ENCODE measurements around the gene XPO6. TPM values are rescaled to one million over a fixed set of nuclear protein-coding genes. Genes with fewer than 3 reads are reported as not detected.

Gene XPO6
- total RNA-seq, 3 donors from 2014 or later: 97.6 to 138 (median 114) TPM

GRCh38 chr16:28207399-28207798 lies 4.4 kb downstream of the XPO6 start:
- Histone ChIP-seq H3K4me1 (ENCODE audit: low read depth) (peaks cover 16% of the 10 kb centered on the region), H3K9me3 (no peaks in the 10 kb centered on the region), H3K36me3 (ENCODE audit: low read depth) (peaks cover 4% of the 10 kb centered on the region), H3K4me3 (no peak overlapping the region)
- DNase-seq (no peak), ATAC-seq (no peak)
- no peak for TF ChIP-seq CTCF (IDR thresholded peaks at IDR 0.05)
- intact Hi-C loops (cut with DNase I, micrococcal nuclease): no loop called here

GRCh38 chr16:28205974-28206373 lies 5.8 kb downstream of the XPO6 start:
- no peaks in the 10 kb centered on the region for H3K36me3 ChIP-seq (ENCODE audit: low read depth)

GRCh38 chr16:28205117-28205899 lies 6.5 kb downstream of the XPO6 start:
- no peak overlapping the region for H3K4me3 ChIP-seq
- no peaks in the 10 kb centered on the region for H3K36me3 ChIP-seq (ENCODE audit: low read depth)
- H3K4me1 ChIP-seq (ENCODE audit: low read depth): peaks cover 10% of the 10 kb centered on the region
- intact Hi-C loops (cut with DNase I, micrococcal nuclease): no loop called here
- no peak for TF ChIP-seq CTCF (IDR thresholded peaks at IDR 0.05)
- H3K9me3 ChIP-seq: no peaks in the 10 kb centered on the region
- DNase-seq: no peak
- peak; percentile 32 for ATAC-seq

More at GRCh38 chr16:28205974-28206373, 5.8 kb downstream of the XPO6 start:
- DNase-seq (peak in 1 of 3 donors; percentile 20), ATAC-seq (peak; percentile 72)
- intact Hi-C loops (cut with DNase I, micrococcal nuclease): no loop called here
- H3K4me1 ChIP-seq (ENCODE audit: low read depth): peaks cover 16% of the 10 kb centered on the region
- no peaks in the 10 kb centered on the region for H3K9me3 ChIP-seq
- H3K4me3 ChIP-seq: no peak overlapping the region
- no peak for TF ChIP-seq CTCF (IDR thresholded peaks at IDR 0.05)

GRCh38 chr16:28204622-28205021 lies 7.1 kb downstream of the XPO6 start:
- DNase-seq (no peak), ATAC-seq (no peak)
- Histone ChIP-seq H3K4me3 (no peak overlapping the region), H3K36me3 (ENCODE audit: low read depth) (no peaks in the 10 kb centered on the region), H3K4me1 (ENCODE audit: low read depth) (peaks cover 5% of the 10 kb centered on the region), H3K9me3 (no peaks in the 10 kb centered on the region)
- no peak for TF ChIP-seq CTCF (IDR thresholded peaks at IDR 0.05)
- intact Hi-C loops (cut with DNase I, micrococcal nuclease): no loop called here

- Histone ChIP-seq H3K4me3 (no peak overlapping the region), H3K9me3 (no peaks in the 10 kb centered on the region), H3K4me1 (ENCODE audit: low read depth) (peaks cover 2% of the 10 kb centered on the region), H3K36me3 (ENCODE audit: low read depth) (no peaks in the 10 kb centered on the region)
- intact Hi-C loops (cut with DNase I, micrococcal nuclease): no loop called here
- ATAC-seq (no peak), DNase-seq (no peak)
- no peak for TF ChIP-seq CTCF (IDR thresholded peaks at IDR 0.05)
Measured at GRCh38 chr16:28204204-28204603, 7.6 kb downstream of the XPO6 start.

Measured in mucosa of descending colon (tissue), 3 donors.